Measurements from ENCODE around the gene ARL15. TPM values are rescaled to one million over a fixed set of nuclear protein-coding genes. Genes with fewer than 3 reads are reported as not detected.

Gene ARL15
- total and polyA plus RNA-seq, 2 experiments from 2014 or later = 7.8 to 9.9 TPM

- Histone ChIP-seq H3K36me3 (ENCODE audit: low read depth) (no peaks in the 10 kb centered on the region), H3K4me2 (ENCODE audit: unreplicated experiment) (no peak overlapping the region), H3K79me2 (ENCODE audit: insufficient read depth) (no peaks in the 10 kb centered on the region), H2AFZ (no peak overlapping the region), H3K9ac (no peak overlapping the region), H3K27ac (no peak overlapping the region), H3K9me3 (ENCODE audit: low read depth) (no peaks in the 10 kb centered on the region), H3K9me2 (ENCODE audit: insufficient read depth) (no peaks in the 10 kb centered on the region), H3K4me3 (no peak overlapping the region), H4K20me1 (ENCODE audit: insufficient read depth) (no peaks in the 10 kb centered on the region), H3K4me1 (ENCODE audit: insufficient read depth) (peaks cover 12% of the 10 kb centered on the region; the same call in 1 of the 2 replicates), H3K27me3 (replicated peaks; ENCODE audit: insufficient read depth) (no peaks in the 10 kb centered on the region), H3F3A (ENCODE audit: insufficient read depth) (no peaks in the 10 kb centered on the region)
- in situ Hi-C loops (cut with MboI) = no loop called here
- DNase-seq = no peak
- TF ChIP-seq EZH2phosphoT487 (IDR thresholded peaks at IDR 0.05; ENCODE audit: insufficient read depth, low read depth) = no peak
- TF ChIP-seq EZH2 (IDR thresholded peaks at IDR 0.05; ENCODE audit: insufficient read depth, poor library complexity, severe bottlenecking) = no peak
- WGBS, 2 experiments (ENCODE audit: low coverage in 1 of 2, low lambda C conversion rate in 2 of 2, missing lambda C conversion rate in 2 of 2) = 85 to 93% methylated on average over 4 of the region's 4 CpGs
Observed at GRCh38 chr5:54178991-54179390, 131.4 kb downstream of the ARL15 start.

DNA sequence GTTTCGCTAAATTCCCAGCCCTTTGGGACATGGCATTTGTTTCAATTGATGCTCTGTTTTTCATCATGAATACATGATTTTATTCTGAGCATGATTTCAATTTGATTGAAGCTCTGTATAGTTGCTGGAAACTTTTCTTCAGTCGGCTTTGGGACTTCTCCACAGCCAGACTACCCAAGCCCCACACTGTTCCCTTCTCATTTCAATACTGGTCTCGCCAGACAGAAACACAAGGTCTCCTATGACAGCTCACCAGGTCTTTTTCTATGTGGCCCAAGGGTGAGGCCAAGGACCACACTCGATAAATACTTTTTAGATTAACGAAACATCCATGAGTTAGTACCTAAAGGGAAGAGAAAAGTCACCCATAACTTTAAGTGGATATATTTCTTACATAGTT is 132.2 kb downstream of the ARL15 start:
- H3K9me3 ChIP-seq (ENCODE audit: low read depth) = no peaks in the 10 kb centered on the region
- no peaks in the 10 kb centered on the region for H3K79me2 ChIP-seq (ENCODE audit: insufficient read depth)
- no peak overlapping the region for H3K9ac ChIP-seq
- H3K4me2 ChIP-seq (ENCODE audit: unreplicated experiment) = no peak overlapping the region
- H3K36me3 ChIP-seq (ENCODE audit: low read depth) = no peaks in the 10 kb centered on the region
- 70 to 73% methylated on average over 5 of the region's 5 CpGs for WGBS, 2 experiments (ENCODE audit: low coverage in 1 of 2, low lambda C conversion rate in 2 of 2, missing lambda C conversion rate in 2 of 2)
- H2AFZ ChIP-seq = no peak overlapping the region
- TF ChIP-seq EZH2phosphoT487 (IDR thresholded peaks at IDR 0.05; ENCODE audit: insufficient read depth, low read depth) (no peak), EZH2 (IDR thresholded peaks at IDR 0.05; ENCODE audit: insufficient read depth, poor library complexity, severe bottlenecking) (no peak)
- DNase-seq = no peak
- H3K4me3 ChIP-seq = no peak overlapping the region
- H4K20me1 ChIP-seq (ENCODE audit: insufficient read depth) = no peaks in the 10 kb centered on the region
- no peak overlapping the region for H3K27ac ChIP-seq
- no peaks in the 10 kb centered on the region for H3F3A ChIP-seq (ENCODE audit: insufficient read depth)
- no peaks in the 10 kb centered on the region for H3K9me2 ChIP-seq (ENCODE audit: insufficient read depth)
- in situ Hi-C loops (cut with MboI) = no loop called here
- no peaks in the 10 kb centered on the region for H3K27me3 ChIP-seq (replicated peaks; ENCODE audit: insufficient read depth)
- peaks cover 12% of the 10 kb centered on the region; the same call in 1 of the 2 replicates for H3K4me1 ChIP-seq (ENCODE audit: insufficient read depth)

DNA sequence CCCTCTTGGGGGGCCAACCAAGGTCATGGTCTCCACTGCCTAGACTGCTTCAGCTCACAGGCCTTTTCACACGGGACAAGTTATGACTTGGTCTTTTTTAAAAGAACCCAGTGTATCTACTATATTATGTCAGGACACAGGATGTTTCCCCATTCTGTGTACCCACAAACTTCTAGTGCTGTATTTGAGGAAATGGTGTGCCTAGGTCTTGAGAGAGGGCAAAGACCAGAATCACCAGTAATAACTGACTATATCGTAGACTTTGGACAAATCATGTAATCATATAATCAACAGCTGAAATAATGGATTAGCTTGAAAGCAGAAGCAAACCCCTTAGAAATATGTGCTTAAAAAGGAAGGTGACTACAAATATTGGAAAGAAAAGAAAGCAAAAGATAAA is 133.3 kb downstream of the ARL15 start:
- Histone ChIP-seq H3K36me3 (ENCODE audit: low read depth) (no peaks in the 10 kb centered on the region), H3K9ac (no peak overlapping the region), H3K9me3 (ENCODE audit: low read depth) (no peaks in the 10 kb centered on the region), H3K4me3 (no peak overlapping the region), H3K27me3 (replicated peaks; ENCODE audit: insufficient read depth) (no peaks in the 10 kb centered on the region), H3K4me1 (ENCODE audit: insufficient read depth) (peaks cover 12% of the 10 kb centered on the region; the same call in 1 of the 2 replicates), H2AFZ (no peak overlapping the region), H3K9me2 (ENCODE audit: insufficient read depth) (no peaks in the 10 kb centered on the region), H4K20me1 (ENCODE audit: insufficient read depth) (no peaks in the 10 kb centered on the region), H3K27ac (no peak overlapping the region), H3F3A (ENCODE audit: insufficient read depth) (no peaks in the 10 kb centered on the region), H3K79me2 (ENCODE audit: insufficient read depth) (no peaks in the 10 kb centered on the region), H3K4me2 (ENCODE audit: unreplicated experiment) (no peak overlapping the region)
- DNase-seq = no peak
- TF ChIP-seq EZH2 (IDR thresholded peaks at IDR 0.05; ENCODE audit: insufficient read depth, poor library complexity, severe bottlenecking) (no peak), EZH2phosphoT487 (IDR thresholded peaks at IDR 0.05; ENCODE audit: insufficient read depth, low read depth) (no peak)
- WGBS, 2 experiments (ENCODE audit: low coverage in 1 of 2, low lambda C conversion rate in 2 of 2, missing lambda C conversion rate in 2 of 2) = 76 to 81% methylated on average over 2 of the region's 2 CpGs
- in situ Hi-C loops (cut with MboI) = no loop called here

GRCh38 chr5:54176066-54176830 is 134.1 kb downstream of the ARL15 start:
- no peak overlapping the region for H2AFZ ChIP-seq
- H3K9ac ChIP-seq = no peak overlapping the region
- in situ Hi-C loops (cut with MboI) = no loop called here
- H3K9me2 ChIP-seq (ENCODE audit: insufficient read depth) = no peaks in the 10 kb centered on the region
- H3K4me3 ChIP-seq = no peak overlapping the region
- TF ChIP-seq EZH2 (IDR thresholded peaks at IDR 0.05; ENCODE audit: insufficient read depth, poor library complexity, severe bottlenecking) (no peak), EZH2phosphoT487 (IDR thresholded peaks at IDR 0.05; ENCODE audit: insufficient read depth, low read depth) (0 out of 2 replicates have a peak, but pooled peaks have one; percentile 61)
- H3K4me2 ChIP-seq (ENCODE audit: unreplicated experiment) = no peak overlapping the region
- H3K27me3 ChIP-seq (replicated peaks; ENCODE audit: insufficient read depth) = no peaks in the 10 kb centered on the region
- H3K4me1 ChIP-seq (ENCODE audit: insufficient read depth) = peaks cover 11% of the 10 kb centered on the region; the same call in 1 of the 2 replicates
- H4K20me1 ChIP-seq (ENCODE audit: insufficient read depth) = no peaks in the 10 kb centered on the region
- no peaks in the 10 kb centered on the region for H3K9me3 ChIP-seq (ENCODE audit: low read depth)
- H3K36me3 ChIP-seq (ENCODE audit: low read depth) = no peaks in the 10 kb centered on the region
- H3K27ac ChIP-seq = no peak overlapping the region
- no peaks in the 10 kb centered on the region for H3K79me2 ChIP-seq (ENCODE audit: insufficient read depth)
- WGBS, 2 experiments (ENCODE audit: low coverage in 1 of 2, low lambda C conversion rate in 2 of 2, missing lambda C conversion rate in 2 of 2) = 96 to 99% methylated on average over 6 of the region's 6 CpGs
- no peaks in the 10 kb centered on the region for H3F3A ChIP-seq (ENCODE audit: insufficient read depth)
- DNase-seq = no peak
